Measurements from ENCODE around the gene TOMM40. TPM values are rescaled to one million over a fixed set of nuclear protein-coding genes. Genes with fewer than 3 reads are reported as not detected.
A peak's percentile ranks its signal among the peaks of the same experiment; 100 is the strongest.
"Not testable (repeated sequence)": the region's sequence is repeated elsewhere in the genome, so short reads cannot be mapped to it uniquely, and the experiment has no call there.

The TOMM40 gene
- total and polyA plus RNA-seq, 4 donors = 17.6 to 76.8 (median 62.2) TPM

- Histone ChIP-seq H3K36me3 (ENCODE audit: control insufficient read depth in 4 of 4, insufficient read depth in 4 of 4, low read length in 4 of 4) (peaks cover 0 to 7% (median 3%) of the 10 kb centered on the region in 4 donors), H3K4me3 (no peak overlapping the region), H3K9ac (ENCODE audit: insufficient read depth in 1 of 2, low read length in 2 of 2) (no peak overlapping the region), H3K27ac (ENCODE audit: low read depth in 1 of 2, low read length in 1 of 2) (peak overlapping the region in 1 of 2 donors; percentile 8), H3K4me1 (ENCODE audit: control insufficient read depth in 5 of 5, insufficient read depth in 5 of 5, low read length in 5 of 5) (peaks cover 0 to 16% (median 0%) of the 10 kb centered on the region in 5 donors), H3K9me3 (ENCODE audit: control insufficient read depth in 4 of 4, insufficient read depth in 3 of 4, low read length in 3 of 4) (no peaks in the 10 kb centered on the region), H3K27me3 (ENCODE audit: control insufficient read depth in 3 of 3, insufficient read depth in 3 of 3, low read length in 2 of 3) (no peaks in the 10 kb centered on the region)
- WGBS, 2 donors = 91 to 94% methylated on average over 1 of the region's 1 CpG
- ATAC-seq (ENCODE audit: insufficient read depth, low FRiP score) (no peak), DNase-seq (no peak)
- TF ChIP-seq CTCF (IDR thresholded peaks at IDR 0.05; ENCODE audit: control extremely low read depth, extremely low read depth) = no peak
Measured at GRCh38 chr19:44855606-44856005, 35.4 kb upstream of the TOMM40 start.

GRCh38 chr19:44856421-44857083 lies 34.5 kb upstream of the TOMM40 start:
- TF ChIP-seq CTCF (IDR thresholded peaks at IDR 0.05; ENCODE audit: control extremely low read depth, extremely low read depth) = no peak
- Histone ChIP-seq H3K4me3 (no peak overlapping the region), H3K4me1 (ENCODE audit: control insufficient read depth in 5 of 5, insufficient read depth in 5 of 5, low read length in 5 of 5) (peaks cover 0 to 11% (median 0%) of the 10 kb centered on the region in 5 donors), H3K9me3 (ENCODE audit: control insufficient read depth in 4 of 4, insufficient read depth in 3 of 4, low read length in 3 of 4) (no peaks in the 10 kb centered on the region), H3K36me3 (ENCODE audit: control insufficient read depth in 4 of 4, insufficient read depth in 4 of 4, low read length in 4 of 4) (peaks cover 0 to 7% (median 6%) of the 10 kb centered on the region in 4 donors), H3K27ac (ENCODE audit: low read depth in 1 of 2, low read length in 1 of 2) (peak overlapping the region; percentile 3 to 10), H3K27me3 (ENCODE audit: control insufficient read depth in 3 of 3, insufficient read depth in 3 of 3, low read length in 2 of 3) (no peaks in the 10 kb centered on the region), H3K9ac (ENCODE audit: insufficient read depth in 1 of 2, low read length in 2 of 2) (no peak overlapping the region)
- ATAC-seq (ENCODE audit: insufficient read depth, low FRiP score) = peak; percentile 49
- 22 to 33% methylated on average over 10 of the region's 10 CpGs for WGBS, 2 donors
- DNase-seq = peak in 1 of 3 donors; percentile 15

GRCh38 chr19:44857837-44858236 lies 33.2 kb upstream of the TOMM40 start:
- no peak overlapping the region for H3K9ac ChIP-seq (ENCODE audit: insufficient read depth in 1 of 2, low read length in 2 of 2)
- peaks cover 0 to 11% (median 0%) of the 10 kb centered on the region in 5 donors for H3K4me1 ChIP-seq (ENCODE audit: control insufficient read depth in 5 of 5, insufficient read depth in 5 of 5, low read length in 5 of 5)
- H3K9me3 ChIP-seq (ENCODE audit: control insufficient read depth in 4 of 4, insufficient read depth in 3 of 4, low read length in 3 of 4) = no peaks in the 10 kb centered on the region
- DNase-seq (no peak), ATAC-seq (ENCODE audit: insufficient read depth, low FRiP score) (no peak)
- 52 to 73% methylated on average over 4 of the region's 4 CpGs for WGBS, 2 donors
- TF ChIP-seq CTCF (IDR thresholded peaks at IDR 0.05; ENCODE audit: control extremely low read depth, extremely low read depth) = no peak
- H3K36me3 ChIP-seq (ENCODE audit: control insufficient read depth in 4 of 4, insufficient read depth in 4 of 4, low read length in 4 of 4) = peaks cover 0 to 8% (median 5%) of the 10 kb centered on the region in 4 donors
- H3K27me3 ChIP-seq (ENCODE audit: control insufficient read depth in 3 of 3, insufficient read depth in 3 of 3, low read length in 2 of 3) = no peaks in the 10 kb centered on the region
- H3K27ac ChIP-seq (ENCODE audit: low read depth in 1 of 2, low read length in 1 of 2) = no peak overlapping the region
- no peak overlapping the region for H3K4me3 ChIP-seq

GRCh38 chr19:44861576-44861975 lies 29.5 kb upstream of the TOMM40 start:
- H3K36me3 ChIP-seq (ENCODE audit: control insufficient read depth in 4 of 4, insufficient read depth in 4 of 4, low read length in 4 of 4) = peaks cover 0 to 15% (median 11%) of the 10 kb centered on the region in 4 donors
- not testable (repeated sequence) for H3K9ac ChIP-seq (ENCODE audit: insufficient read depth in 1 of 2, low read length in 2 of 2); H3K27ac ChIP-seq (ENCODE audit: low read depth in 1 of 2, low read length in 1 of 2); H3K4me1 ChIP-seq (ENCODE audit: control insufficient read depth in 5 of 5, insufficient read depth in 5 of 5, low read length in 5 of 5); DNase-seq; H3K9me3 ChIP-seq (ENCODE audit: control insufficient read depth in 4 of 4, insufficient read depth in 3 of 4, low read length in 3 of 4); ATAC-seq (ENCODE audit: insufficient read depth, low FRiP score); H3K27me3 ChIP-seq (ENCODE audit: control insufficient read depth in 3 of 3, insufficient read depth in 3 of 3, low read length in 2 of 3); H3K4me3 ChIP-seq
- WGBS, 2 donors = 84 to 93% methylated on average over 3 of the region's 3 CpGs

Data from lung (tissue), 12 donors.